NCI-H2196 treated with DMSO at 0.1 percent for 48 hours (cell line): ENCODE results near the gene RAB3IP.
"Not testable (repeated sequence)": the region's sequence is repeated elsewhere in the genome, so short reads cannot be mapped to it uniquely, and the experiment has no call there.

ENCODE experiments used
- DNase-seq: peaks from one replicate; lab custom pipeline; 2025; ENCODE audit not compliant: unreplicated experiment; lab: John Stamatoyannopoulos, UW

The RAB3IP gene

GRCh38 chr12:69834147-69834546, 95.5 kb downstream of the RAB3IP start:
- DNase-seq: no peak

GRCh38 chr12:69834576-69834975, 95.9 kb downstream of the RAB3IP start:
- no peak for DNase-seq

- no peak for DNase-seq
Observed at GRCh38 chr12:69835081-69835480, 96.4 kb downstream of the RAB3IP start.

- no peak for DNase-seq
Observed at GRCh38 chr12:69836015-69836414, 97.4 kb downstream of the RAB3IP start.

- no peak for DNase-seq
Observed at GRCh38 chr12:69837191-69837590, 98.5 kb downstream of the RAB3IP start.

- no peak for DNase-seq
Observed at GRCh38 chr12:69837657-69838415, 99.2 kb downstream of the RAB3IP start.

GRCh38 chr12:69840727-69841126, 102.1 kb downstream of the RAB3IP start:
- DNase-seq: no peak

- DNase-seq: no peak
Observed at GRCh38 chr12:69843608-69844007, 104.9 kb downstream of the RAB3IP start.

- DNase-seq: no peak
Observed at GRCh38 chr12:69844416-69844815, 105.8 kb downstream of the RAB3IP start.

- no peak for DNase-seq
Observed at GRCh38 chr12:69844836-69845235, 106.2 kb downstream of the RAB3IP start.

GRCh38 chr12:69846976-69847375, 108.3 kb downstream of the RAB3IP start:
- no peak for DNase-seq

GRCh38 chr12:69851976-69852375, 113.3 kb downstream of the RAB3IP start:
- no peak for DNase-seq

- not testable (repeated sequence) for DNase-seq
Observed at GRCh38 chr12:69853176-69853961, 114.7 kb downstream of the RAB3IP start.

GRCh38 chr12:69866698-69867097, 128.0 kb downstream of the RAB3IP start:
- no peak for DNase-seq

- DNase-seq: no peak
Observed at GRCh38 chr12:69868695-69869094, 130.0 kb downstream of the RAB3IP start.

- no peak for DNase-seq
Observed at GRCh38 chr12:69872804-69873203, 134.1 kb downstream of the RAB3IP start.
